ENCODE results near the gene SKOR2. TPM values are rescaled to one million over a fixed set of nuclear protein-coding genes. Genes with fewer than 3 reads are reported as not detected.

SKOR2 gene
- total RNA-seq, 3 donors from 2014 or later (not counting 1 experiment from before 2014, with no cell fraction given), result not detected

- no peak for TF ChIP-seq CTCF (IDR thresholded peaks at IDR 0.05)
- Mint-ChIP-seq H3K27me3 (ENCODE audit: low read depth in 2 of 2) (no peaks in the 10 kb centered on the region), H3K4me1 (peaks cover 11 to 14% of the 10 kb centered on the region in 2 donors), H3K9me3 (no peaks in the 10 kb centered on the region), H3K36me3 (no peaks in the 10 kb centered on the region), H3K4me3 (no peak overlapping the region), H3K27ac (no peak overlapping the region)
- Histone ChIP-seq H3K4me3 (ENCODE audit: low read length) (no peak overlapping the region), H3K9me3 (ENCODE audit: control insufficient read depth, insufficient read depth, low read length) (no peaks in the 10 kb centered on the region), H3K36me3 (ENCODE audit: control insufficient read depth, insufficient read depth, low read length) (no peaks in the 10 kb centered on the region), H3K27ac (ENCODE audit: low read length) (no peak overlapping the region), H3K27me3 (ENCODE audit: control insufficient read depth, insufficient read depth, low read length) (no peaks in the 10 kb centered on the region), H3K4me1 (ENCODE audit: control insufficient read depth, insufficient read depth, low read length) (peaks cover 23% of the 10 kb centered on the region)
- WGBS (ENCODE audit: insufficient coverage), result 100% methylated on average over 2 of the region's 2 CpGs
- intact Hi-C loops (cut with micrococcal nuclease), result no loop called here
- ATAC-seq, result no peak
- DNase-seq, result no peak
Observed at GRCh38 chr18:47172476-47172875, 79.0 kb downstream of the SKOR2 start.

GRCh38 chr18:47168913-47169312, 82.5 kb downstream of the SKOR2 start:
- Mint-ChIP-seq H3K27me3 (ENCODE audit: low read depth in 2 of 2) (no peaks in the 10 kb centered on the region), H3K36me3 (no peaks in the 10 kb centered on the region), H3K4me1 (peaks cover 11 to 18% of the 10 kb centered on the region in 2 donors), H3K4me3 (no peak overlapping the region), H3K9me3 (no peaks in the 10 kb centered on the region), H3K27ac (peak overlapping the region; percentile 44 to 75)
- Histone ChIP-seq H3K4me1 (ENCODE audit: control insufficient read depth, insufficient read depth, low read length) (peaks cover 3% of the 10 kb centered on the region), H3K27ac (ENCODE audit: low read length) (no peak overlapping the region), H3K36me3 (ENCODE audit: control insufficient read depth, insufficient read depth, low read length) (no peaks in the 10 kb centered on the region), H3K9me3 (ENCODE audit: control insufficient read depth, insufficient read depth, low read length) (no peaks in the 10 kb centered on the region), H3K27me3 (ENCODE audit: control insufficient read depth, insufficient read depth, low read length) (no peaks in the 10 kb centered on the region), H3K4me3 (ENCODE audit: low read length) (no peak overlapping the region)
- ATAC-seq (peak; percentile 57 to 87 (median 66)), DNase-seq (no peak)
- intact Hi-C loops (cut with micrococcal nuclease), result no loop called here
- TF ChIP-seq CTCF (IDR thresholded peaks at IDR 0.05), result no peak
- WGBS (ENCODE audit: insufficient coverage), result no CpG with 5 or more reads among the region's 1 CpG

- ATAC-seq (no peak), DNase-seq (no peak)
- Mint-ChIP-seq H3K4me3 (no peak overlapping the region), H3K27ac (peak overlapping the region; percentile 44 to 75), H3K4me1 (peaks cover 11 to 19% of the 10 kb centered on the region in 2 donors), H3K9me3 (no peaks in the 10 kb centered on the region), H3K36me3 (no peaks in the 10 kb centered on the region), H3K27me3 (ENCODE audit: low read depth in 2 of 2) (no peaks in the 10 kb centered on the region)
- no peak overlapping the region for H3K4me3 ChIP-seq (ENCODE audit: low read length)
- H3K9me3 ChIP-seq (ENCODE audit: control insufficient read depth, insufficient read depth, low read length), result no peaks in the 10 kb centered on the region
- intact Hi-C loops (cut with micrococcal nuclease), result no loop called here
- peaks cover 2% of the 10 kb centered on the region for H3K4me1 ChIP-seq (ENCODE audit: control insufficient read depth, insufficient read depth, low read length)
- no peaks in the 10 kb centered on the region for H3K27me3 ChIP-seq (ENCODE audit: control insufficient read depth, insufficient read depth, low read length)
- no peak overlapping the region for H3K27ac ChIP-seq (ENCODE audit: low read length)
- TF ChIP-seq CTCF (IDR thresholded peaks at IDR 0.05), result no peak
- no peaks in the 10 kb centered on the region for H3K36me3 ChIP-seq (ENCODE audit: control insufficient read depth, insufficient read depth, low read length)
Observed at GRCh38 chr18:47168509-47168908, 83.0 kb downstream of the SKOR2 start.

- intact Hi-C loops (cut with micrococcal nuclease), result no loop called here
- Histone ChIP-seq H3K4me1 (ENCODE audit: control insufficient read depth, insufficient read depth, low read length) (no peaks in the 10 kb centered on the region), H3K36me3 (ENCODE audit: control insufficient read depth, insufficient read depth, low read length) (no peaks in the 10 kb centered on the region), H3K4me3 (ENCODE audit: low read length) (no peak overlapping the region), H3K9me3 (ENCODE audit: control insufficient read depth, insufficient read depth, low read length) (no peaks in the 10 kb centered on the region), H3K27ac (ENCODE audit: low read length) (no peak overlapping the region), H3K27me3 (ENCODE audit: control insufficient read depth, insufficient read depth, low read length) (no peaks in the 10 kb centered on the region)
- Mint-ChIP-seq H3K36me3 (no peaks in the 10 kb centered on the region), H3K4me1 (peaks cover 20 to 25% of the 10 kb centered on the region in 2 donors), H3K27ac (no peak overlapping the region), H3K4me3 (no peak overlapping the region), H3K9me3 (no peaks in the 10 kb centered on the region), H3K27me3 (ENCODE audit: low read depth in 2 of 2) (no peaks in the 10 kb centered on the region)
- no peak for TF ChIP-seq CTCF (IDR thresholded peaks at IDR 0.05)
- ATAC-seq (no peak), DNase-seq (no peak)
- WGBS (ENCODE audit: insufficient coverage), result 57% methylated on average over 1 of the region's 2 CpGs
Observed at GRCh38 chr18:47166294-47166693, 85.2 kb downstream of the SKOR2 start.
